NCI-H524 (cell line): ENCODE results near the gene CARD10.
A peak's percentile ranks its signal among the peaks of the same experiment; 100 is the strongest.

ENCODE experiments used
- DNase-seq, 2 experiments: peaks; one replicate each; lab custom pipeline; 2025; lab: John Stamatoyannopoulos, UW

Gene CARD10

DNA sequence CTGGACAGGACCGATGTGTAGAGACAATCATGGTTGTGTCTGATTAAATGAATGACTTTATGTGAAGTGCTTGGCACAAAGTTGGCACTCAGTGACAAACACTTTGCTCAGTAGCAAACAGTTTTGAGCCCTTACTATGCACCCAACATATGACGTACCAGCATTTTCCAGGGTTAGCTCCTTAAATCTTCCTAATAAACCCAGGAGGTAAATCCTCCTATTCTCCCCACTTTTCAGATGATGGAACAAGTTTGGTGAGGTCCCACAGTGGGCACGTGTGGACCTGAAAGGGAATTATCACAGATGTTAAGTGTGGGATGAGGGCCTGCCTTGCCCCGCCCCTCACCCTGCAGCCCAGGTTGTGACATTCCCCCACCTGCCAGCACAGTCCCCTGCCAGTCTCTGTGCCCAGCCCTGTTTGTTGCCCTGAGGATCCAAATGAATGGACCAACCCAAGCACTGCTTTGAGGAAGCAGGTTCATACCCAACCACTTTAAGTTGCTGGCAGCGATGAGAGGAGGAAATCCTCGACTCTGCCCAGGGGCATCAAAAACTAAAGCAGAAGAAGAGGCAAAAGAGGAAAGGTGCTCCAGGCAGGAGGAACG lies 6.6 kb upstream of the CARD10 start:
- DNase-seq: no peak

DNA sequence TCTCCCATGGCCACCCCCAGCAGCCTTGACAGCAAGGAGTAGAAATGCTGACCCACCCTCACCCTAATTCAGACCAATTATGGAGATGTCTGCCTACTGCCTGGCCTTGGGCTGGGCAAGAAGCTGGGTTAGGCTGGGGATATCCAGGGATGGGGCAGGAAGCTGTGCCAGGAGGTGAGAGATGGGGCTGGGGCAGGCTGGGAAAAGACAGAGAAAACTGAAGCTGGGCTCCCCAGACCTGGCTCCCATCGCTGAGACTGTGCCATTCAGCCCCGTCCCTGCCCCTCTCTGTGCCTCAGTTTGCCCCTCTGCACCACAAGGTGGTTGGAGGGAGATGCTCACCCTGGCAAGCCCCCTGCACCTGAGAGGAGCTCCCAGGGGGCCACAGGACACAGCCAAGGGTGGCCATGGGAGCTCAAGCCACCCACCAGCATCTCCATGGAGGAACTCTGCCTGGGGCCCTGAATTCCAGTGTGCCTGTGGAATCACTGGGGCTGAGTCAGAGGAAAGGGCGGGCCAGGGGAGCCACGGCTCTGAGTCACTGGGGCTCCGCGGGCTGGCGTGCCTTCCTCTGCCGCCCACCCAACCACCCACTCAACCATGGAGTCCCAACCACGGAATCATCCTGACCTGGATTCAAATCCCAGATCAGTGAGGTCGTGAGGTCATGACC lies 6.0 kb upstream of the CARD10 start:
- DNase-seq: no peak

DNA sequence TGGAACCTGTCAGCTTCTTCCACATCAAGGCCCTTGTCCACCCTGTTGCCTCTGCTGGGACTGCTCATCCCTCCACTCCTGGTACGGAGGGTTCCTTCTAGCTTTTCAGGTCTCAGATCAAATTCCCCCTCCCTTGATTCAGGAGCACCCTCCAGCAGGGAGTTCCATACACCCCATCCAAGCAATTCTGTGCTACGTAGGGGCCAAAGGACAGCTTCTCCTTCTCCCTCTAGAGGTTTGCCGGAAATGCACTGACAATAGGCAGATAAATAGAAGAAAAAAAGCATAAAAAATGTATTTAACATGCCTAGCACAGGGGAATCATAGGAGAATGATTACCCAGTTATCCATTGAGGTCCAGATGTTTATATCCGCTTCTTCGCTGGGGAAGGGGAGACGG lies 3.3 kb upstream of the CARD10 start:
- DNase-seq: no peak

- DNase-seq: no peak
These were observed 2.1 kb upstream of the CARD10 start for GRCh38 chr22:37521236-37521739.

GRCh38 chr22:37520776-37521191 lies 1.6 kb upstream of the CARD10 start:
- no peak for DNase-seq

GRCh38 chr22:37518509-37519267 lies 527 bp downstream of the CARD10 start:
- no peak for DNase-seq

DNA sequence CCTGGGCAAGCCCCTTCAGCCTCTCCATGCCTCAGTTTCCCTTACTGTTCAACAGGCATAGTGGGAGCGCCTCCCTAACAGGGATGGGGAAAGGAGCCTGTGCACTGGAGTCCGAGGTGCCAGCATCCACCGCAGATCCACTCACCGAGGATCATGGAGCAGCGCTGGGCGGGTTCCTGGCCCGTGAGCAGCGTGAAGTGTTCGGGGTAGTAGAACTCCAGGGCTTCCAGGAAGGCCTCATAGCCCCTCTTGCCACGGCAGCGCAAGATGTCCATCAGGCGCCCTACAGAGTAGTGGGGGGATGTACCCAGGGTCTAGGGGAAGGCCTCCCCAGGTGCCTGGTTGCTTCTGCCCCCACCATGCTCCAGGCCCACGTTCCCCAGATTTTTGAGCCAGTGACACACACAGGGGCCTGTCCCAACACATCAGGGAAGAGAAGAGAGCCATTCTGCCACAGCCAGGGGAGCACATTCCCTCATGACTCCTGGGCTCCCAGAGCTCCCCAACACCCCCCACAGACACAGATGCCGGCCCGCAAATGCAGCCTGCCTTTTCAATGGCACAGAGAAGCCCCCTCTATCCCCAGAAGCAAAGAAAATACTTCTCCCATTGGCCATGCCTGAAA lies 1.3 kb downstream of the CARD10 start:
- no peak for DNase-seq

DNA sequence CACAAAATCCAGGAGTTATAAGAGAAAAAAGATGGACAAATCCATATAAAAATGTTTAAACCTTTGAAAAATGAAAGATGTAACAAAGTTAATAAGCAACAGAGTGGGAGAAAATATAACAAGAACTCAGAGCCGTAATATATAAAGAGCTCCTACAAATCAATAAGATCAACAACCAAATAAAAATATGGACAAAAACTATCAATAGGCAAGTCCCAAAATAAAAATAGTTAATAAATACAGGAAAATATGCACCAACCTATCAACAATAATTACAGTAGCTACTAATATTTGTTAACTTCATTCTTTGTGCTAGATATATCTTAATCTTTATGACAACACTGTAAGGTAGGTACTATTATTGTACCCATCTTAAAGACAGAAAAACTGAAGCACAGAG lies 2.8 kb downstream of the CARD10 start:
- no peak for DNase-seq

DNA sequence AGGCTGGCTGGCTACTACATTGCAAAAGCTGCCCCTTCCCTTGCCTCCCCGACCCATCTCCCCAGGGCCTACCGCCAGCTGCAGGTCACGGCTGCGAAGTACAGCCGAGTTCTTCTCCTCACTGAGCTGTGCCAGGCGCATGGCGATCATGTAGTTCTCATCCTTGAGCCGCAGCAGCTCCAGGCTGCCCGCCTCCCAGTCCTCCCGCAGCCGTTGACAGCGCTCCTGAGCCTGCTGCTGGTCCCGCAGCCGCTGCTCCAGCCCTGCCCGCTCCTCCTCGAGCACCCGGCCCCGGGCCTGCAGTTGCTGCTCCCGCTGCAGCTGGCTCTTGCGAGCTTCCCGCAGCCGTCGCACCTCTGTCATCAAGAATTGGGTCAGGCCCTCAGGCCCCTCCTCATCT lies 3.3 kb downstream of the CARD10 start:
- DNase-seq: no peak

DNA sequence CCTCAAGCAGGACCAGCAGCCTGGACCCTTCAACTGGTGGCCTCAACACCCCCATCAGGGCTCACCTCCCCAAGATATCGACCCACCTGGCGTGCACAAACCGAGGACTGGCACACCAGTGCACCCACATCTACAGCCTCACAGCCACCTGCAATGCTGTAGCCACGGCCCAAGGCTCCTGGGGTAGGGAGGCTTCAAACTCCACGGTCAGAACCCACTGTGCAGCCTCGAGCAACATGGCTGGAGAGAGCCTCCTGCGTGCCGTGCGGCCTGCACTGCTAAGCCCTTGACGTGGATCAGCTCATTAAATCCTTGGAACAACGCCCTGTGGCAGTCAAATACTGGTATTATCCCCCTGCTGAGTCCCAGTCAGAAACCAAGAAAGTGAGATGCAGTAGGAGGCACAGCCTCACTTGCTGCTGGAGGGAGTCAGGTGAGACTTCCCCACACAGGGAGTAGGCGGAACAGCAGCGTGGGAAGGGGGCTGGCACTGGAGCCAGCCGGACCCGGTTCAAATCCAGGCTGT lies 4.6 kb downstream of the CARD10 start:
- DNase-seq: peak in 1 of 2 experiments; percentile 36

GRCh38 chr22:37511395-37512104 lies 7.7 kb downstream of the CARD10 start:
- no peak for DNase-seq

- DNase-seq: no peak
These were observed 9.1 kb downstream of the CARD10 start for GRCh38 chr22:37510091-37510490.

DNA sequence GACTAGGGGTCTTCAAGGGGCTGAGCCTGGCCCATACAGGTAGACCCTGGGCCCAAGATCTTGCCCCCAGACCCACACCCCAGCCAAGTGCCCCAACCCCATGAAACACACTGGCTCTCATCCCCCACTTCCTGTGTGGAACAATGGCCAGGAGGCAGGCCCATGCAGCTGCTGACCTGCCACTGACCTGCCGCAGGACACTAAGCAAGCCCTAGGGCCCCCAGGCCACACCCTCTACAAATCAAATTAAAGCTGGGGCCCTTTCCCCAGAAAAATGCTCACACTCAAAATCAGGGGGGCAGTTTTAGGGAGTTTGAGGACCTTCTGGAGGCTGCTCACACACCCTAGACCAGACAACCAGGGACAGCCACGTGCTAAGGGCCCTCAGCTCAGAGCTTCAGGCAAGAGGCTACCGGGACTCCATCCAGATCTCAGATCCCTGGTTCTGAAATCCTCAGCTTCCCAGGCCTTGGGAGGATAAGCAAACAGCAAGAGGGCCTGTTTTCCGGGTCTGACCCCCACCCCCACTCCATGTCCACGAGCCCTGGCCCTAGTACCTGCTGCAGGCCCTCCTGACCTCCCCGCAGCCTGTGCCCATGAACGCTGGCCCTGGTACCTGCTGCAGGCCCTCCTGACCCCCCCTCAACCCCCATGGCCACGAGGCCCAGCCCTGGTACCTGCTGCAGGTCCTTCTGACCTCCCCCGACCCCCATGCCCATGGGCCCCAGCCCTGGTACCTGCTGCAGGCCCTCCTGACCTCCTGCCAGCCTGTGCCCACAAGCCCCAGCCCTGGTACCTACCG lies 10.0 kb downstream of the CARD10 start:
- no peak for DNase-seq

DNA sequence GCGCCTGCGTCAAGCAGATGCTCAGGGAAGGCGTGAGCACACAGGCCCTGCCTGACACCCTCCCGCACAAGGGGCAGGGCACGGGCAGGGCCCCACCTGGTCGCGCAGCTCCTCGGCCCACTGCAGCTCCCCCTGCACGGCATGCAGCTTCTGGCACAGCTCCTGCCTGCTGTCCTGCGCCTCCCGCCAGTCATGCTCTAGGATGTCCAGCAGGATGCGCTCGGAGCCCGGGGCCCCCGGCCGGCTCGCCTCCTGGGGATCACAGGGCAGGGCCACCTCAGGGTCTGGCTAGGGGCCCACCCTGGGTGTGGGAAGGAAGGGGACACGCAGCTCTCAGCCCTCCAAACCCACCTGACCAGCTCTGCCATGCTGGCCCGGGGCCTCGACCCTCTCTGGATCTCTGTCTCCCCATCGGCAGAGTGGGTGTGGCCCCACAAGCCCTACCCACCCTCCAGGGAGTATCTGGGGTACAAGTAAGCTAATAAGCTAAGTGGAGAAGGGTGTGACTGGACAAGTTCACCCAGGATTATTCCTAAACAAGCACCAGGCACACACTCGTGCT lies 10.7 kb downstream of the CARD10 start:
- DNase-seq: no peak

- no peak for DNase-seq
These were observed 11.5 kb downstream of the CARD10 start for GRCh38 chr22:37507731-37508130.

DNA sequence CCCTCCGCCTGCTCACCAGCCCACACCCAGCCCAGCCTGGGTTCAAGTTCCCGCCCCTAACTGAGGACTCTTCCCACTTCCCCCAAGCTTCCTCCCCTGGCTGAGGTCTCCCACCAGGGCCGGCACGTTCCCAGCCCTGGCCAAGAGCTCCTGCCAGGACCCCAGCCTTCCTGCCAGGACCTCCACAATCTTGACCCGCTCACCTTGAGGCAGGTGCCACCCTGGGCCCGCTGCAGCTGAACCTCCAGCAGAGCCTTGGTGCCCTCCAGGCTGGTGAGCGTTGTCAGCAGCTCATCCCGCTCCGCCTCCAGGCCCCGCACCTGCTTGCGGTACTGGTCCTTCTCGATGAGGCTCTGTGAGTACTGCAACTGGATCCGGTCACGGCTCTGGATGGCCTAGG lies 13.2 kb downstream of the CARD10 start:
- DNase-seq: no peak

GRCh38 chr22:37505565-37505964 lies 13.7 kb downstream of the CARD10 start:
- DNase-seq: no peak

- no peak for DNase-seq
These were observed 14.3 kb downstream of the CARD10 start for GRCh38 chr22:37504964-37505363.

DNA sequence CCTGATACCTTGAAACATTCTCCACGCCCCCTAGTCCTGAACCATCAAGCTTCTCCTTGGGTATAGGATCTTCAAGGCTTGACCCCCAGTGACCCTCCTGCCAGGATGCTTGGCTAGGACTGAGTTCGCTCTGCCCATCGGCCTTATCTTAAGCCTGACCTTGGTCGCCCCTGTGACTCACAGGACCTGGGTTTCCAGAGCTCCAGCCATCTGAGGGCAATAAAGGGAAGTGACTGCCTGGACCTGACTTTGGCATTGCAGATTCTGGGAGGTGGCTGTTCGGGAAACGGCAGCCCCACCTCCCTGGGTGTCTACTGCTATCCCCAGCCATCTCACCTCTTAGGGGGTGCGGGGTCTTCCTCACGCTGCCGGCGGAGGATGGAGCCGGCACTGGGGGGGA lies 15.4 kb downstream of the CARD10 start:
- DNase-seq: no peak

DNA sequence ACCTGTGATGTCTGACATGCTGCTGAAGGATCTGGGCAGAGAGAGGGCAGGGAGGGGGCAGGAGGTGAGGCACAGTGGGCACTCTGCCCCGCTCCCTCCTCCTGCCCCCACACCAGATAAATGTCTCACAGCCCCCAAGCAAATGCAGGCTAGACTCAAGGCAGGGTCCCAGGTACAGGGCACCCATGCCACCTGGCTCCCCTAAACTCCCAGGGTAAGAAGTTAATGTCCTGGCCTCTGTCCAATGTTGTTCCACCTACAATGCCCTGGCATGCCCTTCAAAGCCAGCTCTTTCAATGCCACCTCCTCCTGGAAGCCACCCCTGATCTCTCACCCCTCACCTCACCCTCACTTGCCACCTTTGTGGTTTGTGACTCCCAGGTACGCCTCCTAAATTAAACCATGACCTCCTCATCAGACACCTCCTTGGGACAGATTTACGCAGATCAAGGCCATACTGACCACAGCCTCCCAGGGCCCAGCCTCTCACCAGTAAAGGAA lies 16.0 kb downstream of the CARD10 start:
- no peak for DNase-seq
